Left ventricle myocardium superior (tissue), 1 donor: ENCODE measurements around the gene STRADA. TPM values are rescaled to one million over a fixed set of nuclear protein-coding genes. Genes with fewer than 3 reads are reported as not detected.
A peak's percentile ranks its signal among the peaks of the same experiment; 100 is the strongest.

Source experiments
- ATAC-seq: fragments of 200-7000 bp; cut with Tn5 transposase; one replicate; pipeline ENCODE4 v1.9.1; 2020; ENCODE audit warnings: mild to moderate bottlenecking, moderate library complexity
- DNase-seq: peaks from one replicate; pipeline ENCODE4 v3.0.0-alpha.2; 2020
- intact Hi-C: fragments of 100-400 bp; cut with micrococcal nuclease; formaldehyde crosslinking; loops from one replicate; pipeline ENCODE4 v1.11.0; 2022
- long read RNA-seq: library from polyadenylated mRNA; unstranded; transcript quantifications from one replicate; pipeline ENCODE4 v2.0.0, GENCODE V29; 2021
- total RNA-seq: library from RNA; stranded (reverse); fragmentation: NEBNext Ultra II Directional; extraction: Animal tissue kit (Norgen Biotek cat#: 25700); gene quantifications from one replicate; pipeline ENCODE4 v1.2.1, GENCODE V29; 2021
- donor health status: DM: no; HTN: yes; CAD: no; lungs with severe emphysema.

Gene STRADA, protein sequence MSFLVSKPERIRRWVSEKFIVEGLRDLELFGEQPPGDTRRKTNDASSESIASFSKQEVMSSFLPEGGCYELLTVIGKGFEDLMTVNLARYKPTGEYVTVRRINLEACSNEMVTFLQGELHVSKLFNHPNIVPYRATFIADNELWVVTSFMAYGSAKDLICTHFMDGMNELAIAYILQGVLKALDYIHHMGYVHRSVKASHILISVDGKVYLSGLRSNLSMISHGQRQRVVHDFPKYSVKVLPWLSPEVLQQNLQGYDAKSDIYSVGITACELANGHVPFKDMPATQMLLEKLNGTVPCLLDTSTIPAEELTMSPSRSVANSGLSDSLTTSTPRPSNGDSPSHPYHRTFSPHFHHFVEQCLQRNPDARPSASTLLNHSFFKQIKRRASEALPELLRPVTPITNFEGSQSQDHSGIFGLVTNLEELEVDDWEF
- total RNA-seq = 16.0 TPM
- long read RNA-seq, partial matches to known transcripts = 4 of 11 reads
- long read RNA-seq, other reads (novel, unspliced or antisense) = 1 of 11 reads

DNA sequence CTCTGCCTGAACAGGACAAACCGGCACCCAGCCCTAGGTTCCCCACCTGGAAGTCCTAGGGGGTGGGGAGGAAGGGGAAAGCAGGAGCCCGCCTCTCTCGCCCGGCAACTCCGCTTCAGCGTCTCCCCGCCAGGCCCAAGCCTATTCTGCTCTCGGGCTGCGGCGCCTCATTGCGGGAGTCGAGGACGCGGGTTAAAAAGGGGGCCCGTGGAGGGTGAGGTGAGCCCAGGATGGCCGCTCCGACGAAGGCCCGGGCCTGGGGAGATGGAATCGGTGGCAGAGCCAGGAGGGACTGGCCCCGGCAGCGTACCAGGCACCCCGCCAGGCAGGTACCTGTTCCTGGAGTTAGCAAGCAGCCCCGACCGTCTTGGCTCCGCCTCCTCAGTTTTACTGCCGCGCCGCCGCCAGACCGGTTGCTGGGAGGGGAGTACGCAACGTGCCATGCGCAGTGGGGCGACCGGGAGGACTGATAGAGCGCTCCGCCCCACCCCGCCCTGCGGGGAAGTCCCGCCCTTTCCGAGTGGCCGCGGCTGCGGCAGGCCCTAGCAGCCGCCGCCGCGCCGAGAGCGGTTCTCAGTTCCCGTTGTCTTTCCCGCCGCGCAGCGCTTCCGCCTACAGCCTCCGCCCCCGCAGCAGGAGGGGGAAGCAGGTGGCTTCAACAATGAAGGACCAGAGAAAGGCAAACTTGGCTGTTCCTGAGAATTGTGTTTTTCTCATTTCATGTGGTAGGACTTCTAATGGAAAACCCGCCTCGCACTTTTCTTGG is at the start of gene STRADA:
TSS of gene STRADA (minus strand) at position 392 of the 766 bp plus-strand sequence. CDS start 13,430 bp downstream, outside the sequence.
- intact Hi-C loops = no loop called here
- DNase-seq = peak; percentile 99
- peak; percentile 100 for ATAC-seq

DNA sequence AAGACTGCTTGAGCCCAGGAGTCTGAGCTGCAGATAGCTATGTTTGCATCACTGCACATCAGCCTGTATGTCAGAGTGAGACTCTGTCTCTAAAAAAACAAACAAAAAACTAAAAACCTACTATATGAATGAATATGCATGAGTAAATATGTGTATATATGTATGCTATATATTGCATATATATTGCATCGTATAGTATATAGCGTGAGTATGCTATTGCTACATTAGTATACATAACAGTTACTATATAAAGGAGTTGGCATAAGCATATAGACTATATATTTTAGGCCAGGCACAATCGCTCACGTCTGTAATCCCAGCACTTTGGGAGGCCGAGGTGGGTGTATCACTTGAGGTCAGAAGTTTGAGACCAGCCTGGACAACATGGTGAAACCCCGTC is 48.5 kb upstream of the STRADA start:
- DNase-seq (no peak), ATAC-seq (no peak)
- intact Hi-C loops = no loop called here

DNA sequence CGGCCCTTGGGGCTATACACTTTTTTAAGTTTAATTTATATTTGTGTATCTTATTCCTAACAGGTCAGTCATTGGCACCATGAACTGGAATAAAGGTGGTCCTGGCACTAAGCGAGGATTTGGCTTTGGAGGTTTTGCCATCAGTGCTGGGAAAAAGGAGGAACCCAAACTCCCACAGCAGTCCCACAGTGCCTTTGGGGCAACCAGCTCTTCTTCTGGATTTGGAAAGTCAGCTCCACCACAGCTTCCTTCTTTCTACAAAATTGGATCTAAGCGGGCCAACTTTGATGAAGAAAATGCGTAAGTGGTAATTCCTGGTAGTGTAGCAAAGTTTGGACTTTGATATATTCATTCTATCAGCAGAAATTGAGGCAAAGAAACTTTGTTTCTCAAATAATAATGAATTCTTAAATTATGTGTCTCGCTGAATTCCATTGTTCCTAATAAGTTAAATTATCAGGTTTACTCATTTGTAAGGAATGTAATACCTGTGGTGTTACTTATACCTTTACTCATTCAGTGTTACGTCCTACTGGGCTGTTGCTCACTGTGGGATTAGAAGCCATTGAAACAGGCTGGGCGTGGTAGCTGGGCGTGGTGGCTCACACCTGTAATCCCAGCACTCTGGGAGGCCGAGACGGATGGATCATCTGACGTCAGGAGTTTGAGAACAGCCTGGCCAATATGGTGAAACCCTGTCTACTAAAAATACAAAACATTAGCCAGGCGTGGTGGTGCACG is 45.5 kb upstream of the STRADA start:
- intact Hi-C loops = no loop called here
- ATAC-seq = no peak
- DNase-seq = no peak

DNA sequence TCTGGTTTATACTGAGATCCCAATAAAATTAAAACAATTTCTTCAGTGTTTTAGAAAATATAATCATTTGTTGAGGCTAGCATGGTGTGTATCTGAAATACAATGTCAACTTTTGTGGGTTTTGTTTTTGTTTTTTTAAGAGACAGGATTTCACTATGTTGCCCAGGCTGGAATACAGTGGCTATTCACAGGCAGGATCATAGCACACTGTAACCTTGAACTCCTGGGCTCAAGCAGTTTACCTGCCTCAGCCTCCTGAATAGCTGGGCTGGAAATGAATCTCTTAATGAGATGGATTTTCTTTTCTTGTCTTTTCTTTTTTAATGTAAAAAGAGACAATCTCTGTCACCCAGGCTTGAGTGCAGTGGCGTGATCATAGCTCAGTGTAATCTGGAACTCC is 44.5 kb upstream of the STRADA start:
- no peak for DNase-seq
- intact Hi-C loops = no loop called here
- no peak for ATAC-seq

DNA sequence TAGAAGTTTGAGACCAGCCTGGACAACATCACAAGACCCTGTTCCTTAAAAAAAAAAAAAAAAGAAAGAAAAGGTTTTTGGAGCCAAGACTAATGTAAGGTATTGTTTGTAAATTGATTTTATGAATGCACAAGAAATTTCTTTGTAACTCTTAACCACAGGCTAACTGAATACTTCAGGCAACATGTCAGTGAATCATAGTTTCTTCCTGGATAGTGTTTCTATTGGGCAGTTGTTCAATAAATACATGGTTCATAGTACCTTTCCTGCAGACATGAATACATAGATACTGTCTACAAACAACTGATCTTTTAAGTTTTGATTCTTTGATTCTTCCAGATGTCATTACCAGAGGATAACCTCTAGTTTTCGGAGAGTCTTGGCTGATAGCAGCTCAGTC is 44.0 kb upstream of the STRADA start:
- intact Hi-C loops = no loop called here
- ATAC-seq = no peak
- DNase-seq = no peak

DNA sequence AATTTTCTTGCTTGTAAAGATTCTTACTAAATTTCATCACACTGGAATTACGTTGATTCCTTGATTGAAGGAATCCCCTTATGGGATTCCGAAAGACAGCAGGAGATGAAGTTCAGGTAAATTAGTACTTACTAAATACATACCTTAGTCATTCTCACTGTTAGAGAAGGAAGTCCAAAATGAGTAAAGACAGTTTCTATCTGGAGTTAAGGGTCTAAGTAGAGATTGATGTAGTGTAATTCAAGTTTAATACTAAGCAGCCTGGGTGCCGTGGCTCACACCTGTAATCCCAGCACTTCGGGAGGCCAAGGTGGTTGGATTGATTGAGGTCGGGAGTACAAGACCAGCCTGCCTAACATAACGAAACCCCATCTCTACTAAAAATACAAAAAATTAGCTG is 41.9 kb upstream of the STRADA start:
- intact Hi-C loops = no loop called here
- ATAC-seq (no peak), DNase-seq (no peak)

DNA sequence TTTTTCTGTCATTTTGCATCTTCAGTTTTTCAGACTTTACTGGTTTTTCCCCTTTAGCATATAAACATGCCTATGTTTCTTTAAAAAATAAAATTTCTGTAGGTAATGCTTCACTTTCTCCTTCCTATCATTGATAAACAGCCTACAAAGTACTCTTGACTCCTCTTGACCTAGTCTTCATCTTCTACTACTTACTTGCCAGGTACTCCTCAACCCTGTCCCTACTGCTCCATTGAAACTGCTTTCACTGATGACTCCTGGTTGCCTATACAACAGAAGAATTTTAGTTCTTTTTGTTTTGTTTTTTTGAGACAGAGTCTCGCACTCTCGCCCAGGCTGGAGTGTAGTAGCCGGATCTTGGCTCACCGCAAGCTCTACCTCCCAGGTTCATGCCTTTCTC is 39.3 kb upstream of the STRADA start:
- no peak for ATAC-seq
- intact Hi-C loops = no loop called here

DNA sequence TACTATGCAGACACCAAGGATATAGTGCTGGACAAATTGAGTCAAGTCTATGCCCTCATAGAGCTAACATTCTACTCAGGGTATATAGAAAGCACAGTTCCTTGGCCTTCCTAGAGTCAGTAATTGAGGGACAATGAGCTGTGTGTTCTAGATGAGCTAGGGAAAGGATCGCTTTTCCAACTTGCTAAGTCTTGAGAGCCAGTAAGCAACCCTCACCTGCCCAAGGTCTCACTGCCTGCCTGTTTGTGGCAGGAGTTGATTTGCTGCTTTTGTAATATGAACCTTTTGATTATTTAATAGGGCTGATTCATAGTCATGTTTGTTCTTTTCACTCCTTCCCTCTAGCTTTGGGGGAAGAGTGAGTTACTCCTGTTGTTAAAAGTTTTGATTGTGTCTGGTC is 38.9 kb upstream of the STRADA start:
- ATAC-seq = no peak

More for the DNA sequence above, 39.3 kb upstream of the STRADA start:
- no peak for DNase-seq

DNA sequence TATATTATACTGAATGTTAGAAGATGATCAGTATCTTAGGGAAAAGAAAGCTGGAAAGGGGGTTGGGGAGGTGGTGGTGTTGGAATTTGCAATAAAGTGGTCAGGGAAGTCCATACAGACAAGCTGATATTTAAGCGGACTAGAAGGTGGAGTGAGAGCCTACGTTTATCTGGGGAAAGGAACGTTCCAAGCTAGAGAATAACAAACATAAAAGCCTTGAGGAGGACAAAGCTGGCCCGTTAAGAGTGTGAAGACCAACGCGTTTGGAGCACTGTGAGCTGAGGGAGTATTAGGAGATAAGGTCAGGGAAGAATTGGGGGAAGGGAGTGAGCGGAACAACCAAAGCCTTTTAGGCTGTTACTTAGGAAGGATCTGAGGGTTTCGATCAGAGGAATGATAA is 33.8 kb upstream of the STRADA start:
- intact Hi-C loops = no loop called here
- ATAC-seq = no peak
- DNase-seq = no peak

More for the DNA sequence above, 38.9 kb upstream of the STRADA start:
- DNase-seq = no peak
- intact Hi-C loops = no loop called here

DNA sequence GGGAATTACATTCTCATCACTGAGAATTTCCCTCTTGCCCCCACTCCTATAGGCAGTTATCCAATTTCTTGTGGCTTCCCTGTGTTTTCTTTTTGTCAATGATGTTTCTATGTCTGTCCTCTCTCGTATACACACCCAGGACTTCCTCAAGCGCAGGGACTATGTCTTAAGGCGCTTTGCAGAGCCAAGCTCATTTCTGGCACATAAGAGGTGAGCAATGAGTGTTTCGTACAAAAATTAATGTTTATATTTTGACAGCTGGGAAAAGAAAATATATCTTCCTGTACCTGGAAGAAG is 33.3 kb upstream of the STRADA start:
- intact Hi-C loops = no loop called here

DNA sequence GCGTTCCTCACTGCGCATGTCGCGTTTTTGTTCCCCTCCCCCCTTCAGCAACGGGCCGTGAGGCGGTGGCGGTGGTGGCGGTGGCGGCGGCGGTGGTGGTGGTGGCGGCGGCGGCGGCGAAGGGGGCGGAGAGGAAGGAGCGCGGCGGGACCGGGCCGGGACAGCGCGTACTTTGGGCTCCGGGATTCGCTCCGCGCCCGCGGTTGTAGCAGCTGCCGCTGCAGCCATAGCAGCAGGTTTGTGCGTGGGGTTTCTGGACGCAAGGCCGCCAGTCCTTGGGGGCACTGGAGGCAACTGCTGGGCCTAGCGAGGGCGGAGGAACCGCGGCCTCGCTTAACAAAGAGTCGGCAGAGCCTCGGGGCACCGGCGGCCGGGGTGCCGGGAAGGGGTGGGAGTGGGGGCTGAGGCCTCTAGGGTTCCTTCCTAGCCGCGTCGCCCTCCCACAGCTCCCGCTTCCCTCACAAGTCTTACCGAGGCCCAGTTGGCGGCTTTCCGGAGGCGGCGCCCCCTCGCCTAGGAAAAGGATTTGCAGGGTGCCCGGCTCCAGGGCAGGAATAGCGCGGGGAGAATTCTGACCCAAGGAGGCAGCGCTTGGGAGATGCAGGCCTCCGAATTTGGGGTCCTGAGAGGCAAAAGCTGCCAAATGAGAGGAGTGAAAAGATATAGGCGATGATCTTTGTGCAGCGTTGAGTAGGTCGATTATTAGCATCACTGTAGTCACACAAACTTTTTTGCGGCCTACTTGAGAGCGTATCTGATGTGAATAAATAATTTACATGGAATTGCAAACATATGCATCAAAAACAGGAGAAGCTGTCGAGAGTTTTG is 32.8 kb upstream of the STRADA start, which contains the start of gene DDX42:
TSS of gene DDX42 (plus strand) at position 30 of the 828 bp plus-strand sequence. CDS start 12,880 bp downstream, outside the sequence.
- intact Hi-C loops = no loop called here
- ATAC-seq (peak; percentile 14), DNase-seq (peak; percentile 91)

More for the DNA sequence above, 33.3 kb upstream of the STRADA start:
- ATAC-seq = no peak
- DNase-seq = no peak

DNA sequence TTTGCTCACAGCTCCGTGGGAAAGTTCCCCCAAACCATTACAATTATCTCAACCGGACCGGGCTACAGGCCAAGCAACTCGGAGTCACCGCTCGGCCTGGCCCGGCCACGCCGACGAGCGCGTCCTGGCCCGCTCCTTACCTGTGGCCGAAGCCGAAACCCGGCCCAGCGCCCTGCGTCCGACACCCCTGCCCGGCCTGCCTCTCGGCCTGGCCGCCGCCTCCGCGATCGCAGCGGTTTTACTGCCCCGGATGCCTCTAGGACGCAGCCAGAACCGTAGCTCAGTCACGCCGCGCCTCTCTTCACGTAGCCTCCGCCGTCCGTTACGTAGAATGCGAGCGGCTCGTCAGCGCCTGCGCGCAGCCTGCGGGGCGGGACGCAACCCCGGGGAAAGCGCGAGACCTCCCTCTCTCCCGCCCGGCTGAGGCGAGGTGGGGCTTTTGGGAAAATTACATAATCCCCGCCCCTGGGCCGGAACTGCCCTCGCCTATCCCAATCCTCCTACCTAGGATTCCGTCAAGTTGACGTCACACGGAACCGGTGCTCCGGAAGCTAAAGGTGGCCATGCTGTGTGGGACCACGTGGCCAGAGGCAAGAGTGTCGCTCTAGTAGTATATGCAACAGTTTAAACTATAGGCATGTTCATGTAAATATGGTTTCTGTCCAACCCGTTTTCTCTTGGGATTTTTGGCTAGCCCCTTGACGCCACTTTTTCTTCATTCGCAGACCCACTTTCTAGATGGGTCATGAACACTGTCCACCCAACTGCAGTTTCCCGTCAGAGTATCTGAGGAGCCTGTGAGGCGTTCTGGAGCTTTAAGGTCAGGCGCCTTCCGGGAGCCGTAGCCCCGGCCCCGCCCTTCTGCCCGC is 31.9 kb upstream of the STRADA start, which contains the start of gene CCDC47:
TSS of gene CCDC47 (minus strand) at position 326 of the 869 bp plus-strand sequence. CDS start 7,422 bp downstream, outside the sequence.
- ATAC-seq = peak; percentile 94
- DNase-seq = peak; percentile 98
- intact Hi-C loops = no loop called here

DNA sequence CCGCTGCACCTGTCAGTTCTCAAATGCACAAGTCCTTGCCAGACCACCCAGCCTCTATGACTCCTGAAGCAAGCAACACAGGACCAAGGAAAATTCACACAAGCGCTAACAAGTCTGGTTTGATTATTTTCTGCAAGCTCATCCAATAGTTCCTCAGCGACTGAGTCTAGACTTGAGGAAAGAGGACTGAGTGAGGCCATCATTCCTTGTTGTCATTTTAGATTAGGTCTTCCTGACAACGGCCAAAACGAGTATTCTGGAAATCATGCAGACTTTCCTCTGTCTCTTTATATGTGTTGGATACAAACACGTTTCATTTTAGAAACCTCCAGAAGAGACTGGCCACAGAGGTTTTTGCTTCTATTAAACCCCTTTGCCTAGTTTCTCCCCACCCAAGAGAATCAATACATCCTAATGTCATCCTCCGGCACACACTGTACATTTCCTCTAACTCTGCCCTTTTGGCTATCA is 31.2 kb upstream of the STRADA start:
- ATAC-seq = no peak
- no peak for DNase-seq
- intact Hi-C loops = no loop called here

DNA sequence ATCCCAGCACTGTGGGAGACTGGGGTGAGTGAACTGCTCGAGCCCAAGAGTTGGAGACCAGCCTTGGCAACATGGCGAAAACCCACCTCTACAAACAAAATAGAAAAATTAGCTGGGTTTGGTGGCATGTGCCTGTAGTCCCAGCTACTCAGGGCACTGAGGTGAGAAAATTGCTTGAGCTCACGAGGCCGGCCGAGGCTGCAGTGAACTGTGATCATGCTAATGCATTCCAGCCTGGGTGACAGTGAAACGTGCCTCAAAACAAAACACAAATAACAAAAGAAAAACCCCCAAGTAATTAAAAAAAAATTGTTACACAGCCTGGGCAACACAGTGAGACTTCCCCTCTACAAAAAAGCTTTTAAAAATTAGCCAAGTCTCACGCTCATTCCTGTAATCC is 26.8 kb upstream of the STRADA start:
- intact Hi-C loops = no loop called here
- ATAC-seq (no peak), DNase-seq (no peak)

DNA sequence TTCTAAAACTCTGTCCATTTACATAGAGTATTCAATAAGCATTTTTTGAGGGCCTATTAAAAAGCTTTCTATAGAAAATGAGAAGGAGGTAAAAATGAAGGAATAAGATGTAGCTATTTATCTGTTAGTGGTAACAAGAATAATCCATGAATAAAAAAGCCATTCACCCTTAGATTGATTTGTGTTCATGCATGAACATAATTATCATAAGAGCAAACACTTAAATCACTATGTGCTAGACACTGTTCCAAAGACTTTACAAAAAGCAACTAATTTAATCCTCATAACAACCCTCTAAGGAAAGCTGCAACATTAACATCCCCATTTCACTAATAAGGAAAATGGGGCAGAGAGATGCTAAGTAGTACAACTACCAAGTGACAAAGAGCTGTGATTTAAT is 25.2 kb upstream of the STRADA start:
- no peak for DNase-seq
- intact Hi-C loops = no loop called here
- no peak for ATAC-seq

DNA sequence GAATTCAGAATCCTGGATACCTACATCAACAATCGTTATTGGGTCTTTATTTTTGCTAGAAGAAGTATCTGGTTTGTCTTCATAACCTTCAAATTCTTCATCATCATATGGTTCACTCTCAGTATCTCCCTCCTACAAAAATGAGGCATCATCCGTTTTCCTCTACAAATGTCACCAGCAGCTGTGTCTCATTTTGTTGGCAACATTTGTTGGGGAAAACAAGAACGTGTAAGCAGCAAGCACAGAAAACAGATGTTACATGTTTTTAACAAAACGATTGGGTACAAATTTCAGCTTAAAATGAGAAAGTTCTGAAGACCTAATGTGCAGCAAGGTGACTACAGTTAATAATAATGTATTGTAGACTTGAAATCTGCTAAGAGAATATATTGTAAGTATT is 23.1 kb upstream of the STRADA start:
- ATAC-seq = no peak
- intact Hi-C loops = no loop called here
- no peak for DNase-seq

DNA sequence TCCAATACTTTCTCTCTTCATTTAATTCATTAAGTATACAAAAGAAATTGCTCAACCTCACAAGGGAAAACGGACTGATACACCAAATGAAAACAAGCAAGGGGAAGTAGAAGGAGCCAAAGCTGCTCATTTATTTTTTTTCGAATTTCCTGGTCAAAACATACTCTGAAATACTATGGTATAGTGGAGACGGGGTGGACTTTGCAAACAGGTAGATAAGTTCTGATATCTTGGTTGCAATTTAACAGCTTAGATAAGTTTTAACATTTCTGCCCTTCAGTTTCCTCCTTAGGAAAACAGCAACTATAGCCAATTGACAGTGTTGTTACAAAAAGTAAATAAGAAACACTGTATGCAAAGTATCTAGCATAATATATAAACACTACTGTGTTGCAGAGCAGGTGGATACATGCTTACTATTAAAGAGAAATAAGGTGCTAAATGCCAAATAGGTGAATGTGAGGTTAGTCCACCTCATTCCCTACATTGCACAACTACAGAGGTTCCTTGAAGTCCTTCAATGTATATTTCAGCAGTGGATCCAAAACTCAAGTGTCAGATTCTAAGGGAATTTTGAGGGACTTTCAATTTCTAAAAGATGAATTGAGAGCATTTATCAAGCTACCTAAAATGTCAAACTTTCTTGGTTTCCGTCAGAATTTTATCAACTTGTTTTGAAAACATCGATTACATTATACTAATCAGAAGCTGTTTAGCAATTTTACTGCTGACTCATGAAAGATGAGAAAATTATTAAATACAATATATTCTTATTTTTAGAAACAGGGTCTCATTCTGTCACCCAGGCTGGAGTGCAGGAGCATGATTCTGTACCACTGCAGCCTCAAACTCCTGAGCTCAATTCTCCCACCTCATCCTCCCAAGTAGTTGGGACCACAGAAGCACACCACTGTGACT is 20.8 kb upstream of the STRADA start:
- intact Hi-C loops = no loop called here
- no peak for ATAC-seq
- DNase-seq = no peak
